Body of pancreas (tissue), 4 donors: ENCODE measurements around the gene SLC1A5. TPM values are rescaled to one million over a fixed set of nuclear protein-coding genes. Genes with fewer than 3 reads are reported as not detected.

Experiments used
- ATAC-seq: fragments of 150-250 bp; one replicate; pipeline ENCODE4 v1.9.1; 2016
- DNase-seq, 4 donors: peaks; one replicate each; pipeline ENCODE4 v3.0.0-alpha.2; 2019
- H3K27ac ChIP-seq, 4 donors: fragments of 200-600 bp; sonication (generic); 1 replicate in 3 of 4; 2 replicates in 1 of 4; pipeline versions ENCODE4 v1.5.1 to v1.6.1; 2016 to 2019; ENCODE audit warnings: mild to moderate bottlenecking in 1 of 4, mixed read lengths in 1 of 4, moderate library complexity in 1 of 4
- H3K27me3 ChIP-seq, 2 donors: fragments of 200-600 bp; sonication (generic); one replicate each; pipeline ENCODE4 v1.6.0; 2016; ENCODE audit warnings: mild to moderate bottlenecking in 1 of 2
- H3K36me3 ChIP-seq, 2 donors: fragments of 200-600 bp; sonication (generic); replicated peaks in 1 of 2; 2 replicates each; pipeline ENCODE4 v1.5.1; 2016; ENCODE audit warnings: low read depth in 2 of 2; ENCODE audit not compliant: insufficient read depth in 1 of 2
- H3K4me1 ChIP-seq: fragments of 200-600 bp; sonication (generic); one replicate; pipeline ENCODE4 v1.6.0; 2016
- H3K4me3 ChIP-seq, 2 donors: fragments of 200-600 bp; sonication (generic); 1 replicate in 1 of 2; 2 replicates in 1 of 2; pipeline ENCODE4 v1.5.1; 2016 to 2019
- H3K9me3 ChIP-seq, 3 donors: fragments of 200-600 bp; sonication (generic); 1 replicate in 2 of 3; 2 replicates in 1 of 3; pipeline ENCODE4 v1.5.1; 2016
- CTCF ChIP-seq, 7 experiments: fragments of 450-650 bp in 4 of 7; fragments of 200-600 bp in 3 of 7; sonication (generic) in 3 of 7; IDR thresholded peaks; one replicate each; pipeline ENCODE4 v1.5.1; 2016 to 2019; ENCODE audit warnings: antibody characterized with exemption in 7 of 7
- POLR2A ChIP-seq, 3 donors: fragments of 450-650 bp; IDR thresholded peaks; one replicate each; pipeline ENCODE4 v1.6.1; 2016; ENCODE audit warnings: antibody characterized with exemption in 3 of 3, mild to moderate bottlenecking in 2 of 3
- WGBS, 2 donors: methylation state at CpG; one replicate each; pipeline ENCODE4 v1.1.5; 2017; 5-methylcytosine and 5-hydroxymethylcytosine counted together
- intact Hi-C: fragments of 100-400 bp; cut with DNase I; formaldehyde crosslinking; loops from one replicate; pipeline ENCODE4 v1.15.1; 2023
- total RNA-seq, 2 donors: library from RNA; depleted of rRNA; stranded (reverse); fragments of >200 nt; gene quantifications; one replicate each; pipeline ENCODE4 v1.1.0, GENCODE V29; 2016

Gene SLC1A5
- total RNA-seq, 2 donors from 2014 or later: 31.4 to 39.2 TPM

DNA sequence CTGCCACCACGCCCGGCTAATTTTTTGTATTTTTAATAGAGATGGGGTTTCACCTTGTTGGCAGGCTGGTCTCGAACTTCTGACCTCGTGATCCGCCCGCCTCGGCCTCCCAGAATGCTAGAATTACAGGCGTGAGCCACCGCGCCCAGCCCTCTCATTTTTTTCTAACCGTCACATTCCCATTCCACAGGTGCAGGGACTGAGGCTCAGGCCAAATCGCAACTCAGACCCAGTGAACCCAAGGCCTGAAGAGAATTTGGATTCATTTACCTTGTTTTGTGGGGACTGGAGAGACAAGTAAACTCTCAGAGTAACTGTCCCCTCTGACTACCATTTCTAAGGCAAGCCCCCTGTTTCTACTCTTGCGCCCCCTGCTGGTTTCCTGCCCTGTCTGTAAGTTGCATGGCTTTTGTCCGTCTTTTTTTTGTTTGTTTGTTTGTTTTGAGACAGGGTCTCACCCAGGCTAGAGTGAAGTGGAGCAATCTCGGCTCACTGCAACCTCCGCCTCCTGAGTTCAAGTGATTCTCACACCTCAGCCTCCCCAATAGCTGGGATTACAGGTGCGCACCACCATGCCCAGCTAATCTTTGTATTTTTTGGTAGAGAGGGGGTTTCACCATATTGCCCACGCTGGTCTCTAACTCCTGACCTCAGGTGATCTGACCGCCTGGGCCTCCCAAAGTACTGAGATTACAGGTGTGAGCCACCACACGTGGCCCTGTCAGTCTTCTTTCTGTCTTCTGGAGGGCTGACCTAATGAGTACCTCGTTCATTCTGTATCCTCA lies 39.9 kb downstream of the SLC1A5 start:
- ATAC-seq: no peak
- peak; percentile 51 to 78 (median 65) for TF ChIP-seq CTCF (IDR thresholded peaks at IDR 0.05)
- no peak for TF ChIP-seq POLR2A (IDR thresholded peaks at IDR 0.05)
- Histone ChIP-seq H3K4me1 (peaks cover 24% of the 10 kb centered on the region), H3K9me3 (no peaks in the 10 kb centered on the region), H3K36me3 (no peaks in the 10 kb centered on the region), H3K27ac (no peak overlapping the region), H3K4me3 (no peak overlapping the region), H3K27me3 (no peaks in the 10 kb centered on the region)
- peak; percentile 62 to 74 (median 70) for DNase-seq
- WGBS, 2 donors: 80 to 81% methylated on average over 21 of the region's 21 CpGs
- intact Hi-C loops: no loop called here

- intact Hi-C loops: no loop called here
- Histone ChIP-seq H3K4me3 (peak within 1 kb of the TSS; percentile 96 to 99), H3K9me3 (no peaks in the 10 kb centered on the region), H3K27ac (peak within 1 kb of the TSS in 3 of 4 donors; percentile 72 to 84 (median 84)), H3K27me3 (no peaks in the 10 kb centered on the region), H3K36me3 (no peaks in the 10 kb centered on the region), H3K4me1 (peaks cover 27% of the 10 kb centered on the region)
- WGBS, 2 donors: 2 to 6% methylated on average over 4 to 33 of the region's 74 CpGs
- TF ChIP-seq POLR2A (IDR thresholded peaks at IDR 0.05) (no peak), CTCF (IDR thresholded peaks at IDR 0.05) (no peak)
- DNase-seq: peak in 3 of 4 donors; percentile 43 to 61 (median 43)
- ATAC-seq: peak; percentile 76
These were observed 41.9 kb downstream of the SLC1A5 start, which contains the start of gene STRN4 for GRCh38 chr19:46746281-46747057. TSS of gene STRN4 (minus strand) at chr19:46746450. CDS start at chr19:46746430, 20 bp downstream.

GRCh38 chr19:46745521-46746280 lies 42.7 kb downstream of the SLC1A5 start, which contains the start of gene FKRP:
TSS of gene FKRP (plus strand) at chr19:46746057. CDS start at chr19:46755451, 9,394 bp downstream.
- intact Hi-C loops: no loop called here
- TF ChIP-seq POLR2A (IDR thresholded peaks at IDR 0.05) (peak in 1 of 3 donors; percentile 26), CTCF (IDR thresholded peaks at IDR 0.05) (no peak)
- DNase-seq: peak in 1 of 4 donors; percentile 35

DNA sequence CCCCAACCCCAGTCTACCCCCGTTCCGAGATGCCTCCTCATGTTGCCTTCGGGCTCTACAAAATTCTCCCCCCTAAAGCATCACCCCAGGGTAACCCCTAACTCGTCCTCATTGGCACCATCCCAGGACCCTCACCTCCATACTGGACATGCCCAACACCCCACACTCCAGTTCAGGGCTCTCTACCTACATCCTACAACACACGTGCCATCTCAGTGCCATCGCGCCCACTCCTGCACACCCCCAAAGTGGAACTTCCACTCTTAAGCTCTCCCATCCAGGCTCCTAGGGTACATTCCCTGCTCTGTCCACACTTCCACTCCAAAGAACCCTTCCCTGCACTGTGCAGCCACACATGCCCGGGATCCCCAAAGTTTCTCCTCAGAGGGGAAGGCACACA lies 43.4 kb downstream of the SLC1A5 start:
- Histone ChIP-seq H3K27ac (peak overlapping the region in 1 of 4 donors; percentile 84), H3K27me3 (no peaks in the 10 kb centered on the region), H3K4me1 (peaks cover 32% of the 10 kb centered on the region), H3K36me3 (no peaks in the 10 kb centered on the region), H3K4me3 (peak overlapping the region; percentile 96 to 99), H3K9me3 (no peaks in the 10 kb centered on the region)
- WGBS, 2 donors: 15 to 20% methylated on average over 8 of the region's 8 CpGs
- no peak for DNase-seq
- ATAC-seq: no peak
- intact Hi-C loops: no loop called here
- TF ChIP-seq POLR2A (IDR thresholded peaks at IDR 0.05): no peak

More at GRCh38 chr19:46745521-46746280, 42.7 kb downstream of the SLC1A5 start, which contains the start of gene FKRP:
- Histone ChIP-seq H3K4me3 (peak within 1 kb of the TSS; percentile 96 to 99), H3K27ac (peak within 1 kb of the TSS in 3 of 4 donors; percentile 72 to 84 (median 84)), H3K36me3 (no peaks in the 10 kb centered on the region), H3K27me3 (no peaks in the 10 kb centered on the region), H3K9me3 (no peaks in the 10 kb centered on the region), H3K4me1 (peaks cover 28% of the 10 kb centered on the region)
- WGBS, 2 donors: 1% methylated on average over 20 to 33 of the region's 68 CpGs
- peak; percentile 62 for ATAC-seq
